ENCODE data around the gene RNU5D-1.

GRCh38 chr1:44700573-44700972, 30.4 kb downstream of the RNU5D-1 start:
- TF ChIP-seq CTCF (conservative IDR thresholded peaks at IDR 0.05) (no peak), ZFX (IDR thresholded peaks at IDR 0.05) (no peak)

All from C4-2B (cell line).